ENCODE measurements around the gene FOXP4. TPM values are rescaled to one million over a fixed set of nuclear protein-coding genes. Genes with fewer than 3 reads are reported as not detected.
A peak's percentile ranks its signal among the peaks of the same experiment; 100 is the strongest.

Gene FOXP4
- total and polyA plus RNA-seq, 2 of the 13 experiments (the other 11 are each of a cell fraction or from before 2014, with no cell fraction given): 11.0 to 12.4 TPM

DNA sequence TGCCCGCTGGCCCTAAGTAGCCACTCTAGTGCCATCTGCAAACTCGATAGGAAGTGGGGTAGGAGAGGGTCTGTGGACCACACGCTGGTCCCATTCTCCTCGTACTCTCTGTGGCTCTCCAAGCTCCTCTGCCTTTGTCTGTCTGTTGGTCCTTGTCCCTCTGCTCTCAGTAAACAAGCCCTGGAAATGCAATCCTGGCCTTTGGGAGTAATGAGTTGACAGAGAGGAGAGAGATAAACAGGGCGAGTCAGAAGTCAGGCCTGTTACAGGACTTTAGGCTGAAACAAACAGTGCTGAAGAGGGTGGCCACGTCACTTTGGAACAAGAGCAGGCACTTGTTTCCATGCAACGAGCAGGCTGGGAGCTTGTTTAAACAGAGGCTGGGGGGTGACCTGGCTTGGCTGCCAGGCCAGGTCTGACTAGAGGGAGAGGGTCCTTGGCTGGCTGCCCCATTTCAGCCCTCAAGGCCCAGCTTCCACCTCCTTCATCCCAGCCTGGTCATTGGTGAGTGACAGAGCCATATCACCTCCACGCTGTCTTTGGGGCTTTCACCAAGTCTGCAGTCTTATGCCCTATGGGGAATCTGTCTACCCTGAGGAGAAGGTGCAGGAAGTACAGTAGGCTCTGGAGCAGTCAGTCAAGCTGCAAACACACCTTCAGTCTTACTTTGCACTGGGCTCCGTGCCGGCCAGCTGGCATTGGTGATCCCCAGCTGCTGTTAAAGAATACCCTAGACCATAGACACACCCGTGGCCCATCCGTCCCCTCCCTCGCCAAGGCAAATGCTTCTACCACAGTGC lies 22.6 kb downstream of the FOXP4 start (continued):
- TF ChIP-seq ZBTB46 (CRISPR knock-in tag; IDR thresholded peaks at IDR 0.05; ENCODE audit: borderline replicate concordance): peak; percentile 85; the same call in 1 of the 2 replicates
- TF ChIP-seq RAD51 (IDR thresholded peaks at IDR 0.05; ENCODE audit: borderline replicate concordance): no peak
- peak; percentile 57; the same call in 1 of the 2 replicates for TF ChIP-seq ZNF230 (CRISPR knock-in tag; IDR thresholded peaks at IDR 0.05)
- peak; percentile 96 for TF ChIP-seq RXRB (CRISPR knock-in tag; IDR thresholded peaks at IDR 0.05; ENCODE audit: borderline replicate concordance)
- TF ChIP-seq TMF1 (CRISPR knock-in tag; IDR thresholded peaks at IDR 0.05; ENCODE audit: low read depth): no peak
- TF ChIP-seq, protein P1, sequence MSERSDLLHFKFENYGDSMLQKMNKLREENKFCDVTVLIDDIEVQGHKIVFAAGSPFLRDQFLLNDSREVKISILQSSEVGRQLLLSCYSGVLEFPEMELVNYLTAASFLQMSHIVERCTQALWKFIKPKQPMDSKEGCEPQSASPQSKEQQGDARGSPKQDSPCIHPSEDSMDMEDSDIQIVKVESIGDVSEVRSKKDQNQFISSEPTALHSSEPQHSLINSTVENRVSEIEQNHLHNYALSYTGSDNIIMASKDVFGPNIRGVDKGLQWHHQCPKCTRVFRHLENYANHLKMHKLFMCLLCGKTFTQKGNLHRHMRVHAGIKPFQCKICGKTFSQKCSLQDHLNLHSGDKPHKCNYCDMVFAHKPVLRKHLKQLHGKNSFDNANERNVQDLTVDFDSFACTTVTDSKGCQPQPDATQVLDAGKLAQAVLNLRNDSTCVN (CRISPR knock-in tag; IDR thresholded peaks at IDR 0.05; ENCODE audit: borderline replicate concordance): no peak
- peak; percentile 99 for TF ChIP-seq ZNF614 (CRISPR knock-in tag; IDR thresholded peaks at IDR 0.05; ENCODE audit: borderline replicate concordance)
- TF ChIP-seq ZNF329 (CRISPR knock-in tag; IDR thresholded peaks at IDR 0.05; ENCODE audit: low read depth): no peak
- peak; percentile 95 for TF ChIP-seq HOXA3 (CRISPR knock-in tag; IDR thresholded peaks at IDR 0.05)
- TF ChIP-seq, protein P2, sequence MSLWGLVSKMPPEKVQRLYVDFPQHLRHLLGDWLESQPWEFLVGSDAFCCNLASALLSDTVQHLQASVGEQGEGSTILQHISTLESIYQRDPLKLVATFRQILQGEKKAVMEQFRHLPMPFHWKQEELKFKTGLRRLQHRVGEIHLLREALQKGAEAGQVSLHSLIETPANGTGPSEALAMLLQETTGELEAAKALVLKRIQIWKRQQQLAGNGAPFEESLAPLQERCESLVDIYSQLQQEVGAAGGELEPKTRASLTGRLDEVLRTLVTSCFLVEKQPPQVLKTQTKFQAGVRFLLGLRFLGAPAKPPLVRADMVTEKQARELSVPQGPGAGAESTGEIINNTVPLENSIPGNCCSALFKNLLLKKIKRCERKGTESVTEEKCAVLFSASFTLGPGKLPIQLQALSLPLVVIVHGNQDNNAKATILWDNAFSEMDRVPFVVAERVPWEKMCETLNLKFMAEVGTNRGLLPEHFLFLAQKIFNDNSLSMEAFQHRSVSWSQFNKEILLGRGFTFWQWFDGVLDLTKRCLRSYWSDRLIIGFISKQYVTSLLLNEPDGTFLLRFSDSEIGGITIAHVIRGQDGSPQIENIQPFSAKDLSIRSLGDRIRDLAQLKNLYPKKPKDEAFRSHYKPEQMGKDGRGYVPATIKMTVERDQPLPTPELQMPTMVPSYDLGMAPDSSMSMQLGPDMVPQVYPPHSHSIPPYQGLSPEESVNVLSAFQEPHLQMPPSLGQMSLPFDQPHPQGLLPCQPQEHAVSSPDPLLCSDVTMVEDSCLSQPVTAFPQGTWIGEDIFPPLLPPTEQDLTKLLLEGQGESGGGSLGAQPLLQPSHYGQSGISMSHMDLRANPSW (CRISPR knock-in tag; IDR thresholded peaks at IDR 0.05; ENCODE audit: borderline replicate concordance): peak; percentile 89
- peak; percentile 93 for TF ChIP-seq MIXL1 (CRISPR knock-in tag; IDR thresholded peaks at IDR 0.05)
- TF ChIP-seq, protein P3, sequence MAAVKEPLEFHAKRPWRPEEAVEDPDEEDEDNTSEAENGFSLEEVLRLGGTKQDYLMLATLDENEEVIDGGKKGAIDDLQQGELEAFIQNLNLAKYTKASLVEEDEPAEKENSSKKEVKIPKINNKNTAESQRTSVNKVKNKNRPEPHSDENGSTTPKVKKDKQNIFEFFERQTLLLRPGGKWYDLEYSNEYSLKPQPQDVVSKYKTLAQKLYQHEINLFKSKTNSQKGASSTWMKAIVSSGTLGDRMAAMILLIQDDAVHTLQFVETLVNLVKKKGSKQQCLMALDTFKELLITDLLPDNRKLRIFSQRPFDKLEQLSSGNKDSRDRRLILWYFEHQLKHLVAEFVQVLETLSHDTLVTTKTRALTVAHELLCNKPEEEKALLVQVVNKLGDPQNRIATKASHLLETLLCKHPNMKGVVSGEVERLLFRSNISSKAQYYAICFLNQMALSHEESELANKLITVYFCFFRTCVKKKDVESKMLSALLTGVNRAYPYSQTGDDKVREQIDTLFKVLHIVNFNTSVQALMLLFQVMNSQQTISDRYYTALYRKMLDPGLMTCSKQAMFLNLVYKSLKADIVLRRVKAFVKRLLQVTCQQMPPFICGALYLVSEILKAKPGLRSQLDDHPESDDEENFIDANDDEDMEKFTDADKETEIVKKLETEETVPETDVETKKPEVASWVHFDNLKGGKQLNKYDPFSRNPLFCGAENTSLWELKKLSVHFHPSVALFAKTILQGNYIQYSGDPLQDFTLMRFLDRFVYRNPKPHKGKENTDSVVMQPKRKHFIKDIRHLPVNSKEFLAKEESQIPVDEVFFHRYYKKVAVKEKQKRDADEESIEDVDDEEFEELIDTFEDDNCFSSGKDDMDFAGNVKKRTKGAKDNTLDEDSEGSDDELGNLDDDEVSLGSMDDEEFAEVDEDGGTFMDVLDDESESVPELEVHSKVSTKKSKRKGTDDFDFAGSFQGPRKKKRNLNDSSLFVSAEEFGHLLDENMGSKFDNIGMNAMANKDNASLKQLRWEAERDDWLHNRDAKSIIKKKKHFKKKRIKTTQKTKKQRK (IDR thresholded peaks at IDR 0.05; ENCODE audit: low read length): no peak
- no peak for TF ChIP-seq SUZ12 (IDR thresholded peaks at IDR 0.05; ENCODE audit: low read depth, low read length)
- peak; percentile 78 for TF ChIP-seq TEAD3 (CRISPR knock-in tag; optimal IDR thresholded peaks at IDR 0.05; ENCODE audit: borderline replicate concordance)
- peak; percentile 54; the same call in 1 of the 2 replicates for TF ChIP-seq ZNF652 (CRISPR knock-in tag; IDR thresholded peaks at IDR 0.05; ENCODE audit: borderline replicate concordance, low read depth)
- TF ChIP-seq ZXDC (CRISPR knock-in tag; IDR thresholded peaks at IDR 0.05): no peak
- peak; percentile 48; the same call in 1 of the 2 replicates for TF ChIP-seq RFX1 (IDR thresholded peaks at IDR 0.05)
- peak; percentile 88 for TF ChIP-seq MXD4 (CRISPR knock-in tag; IDR thresholded peaks at IDR 0.05)

Measured in HepG2 (cell line).